HG02970 (cell line): ENCODE data around the gene SRXN1.

ENCODE experiments used
- ATAC-seq: cut with Tn5 transposase; IDR thresholded peaks from one replicate; pipeline ENCODE4 v1.9.1; 2021; ENCODE audit warnings: mild to moderate bottlenecking, moderate library complexity, moderate number of reproducible peaks; ENCODE audit not compliant: unreplicated experiment, low FRiP score

Gene SRXN1

GRCh38 chr20:675453-676314 lies 22.7 kb upstream of the SRXN1 start, which contains the start of gene SCRT2:
Gene SCRT2 (minus strand): TSS chr20:675802. CDS start chr20:675601, 201 bp downstream.
- no peak for ATAC-seq

GRCh38 chr20:675033-675452 lies 22.0 kb upstream of the SRXN1 start:
- no peak for ATAC-seq

- no peak for ATAC-seq
Observed at GRCh38 chr20:673603-674001, 20.6 kb upstream of the SRXN1 start.

- ATAC-seq, result no peak
Observed at GRCh38 chr20:672963-673602, 20.1 kb upstream of the SRXN1 start.

GRCh38 chr20:671252-672030 lies 18.4 kb upstream of the SRXN1 start:
- no peak for ATAC-seq

- no peak for ATAC-seq
Observed at GRCh38 chr20:669573-669972, 16.6 kb upstream of the SRXN1 start.

- no peak for ATAC-seq
Observed at GRCh38 chr20:668638-669037, 15.6 kb upstream of the SRXN1 start.

GRCh38 chr20:668050-668449 lies 15.1 kb upstream of the SRXN1 start:
- no peak for ATAC-seq

- ATAC-seq, result no peak
Observed at GRCh38 chr20:667351-668034, 14.5 kb upstream of the SRXN1 start.

GRCh38 chr20:666877-667276 lies 13.9 kb upstream of the SRXN1 start:
- ATAC-seq, result no peak

- no peak for ATAC-seq
Observed at GRCh38 chr20:665276-665675, 12.3 kb upstream of the SRXN1 start.

- ATAC-seq, result no peak
Observed at GRCh38 chr20:664576-664975, 11.6 kb upstream of the SRXN1 start.

GRCh38 chr20:664151-664550 lies 11.2 kb upstream of the SRXN1 start:
- ATAC-seq, result no peak

- no peak for ATAC-seq
Observed at GRCh38 chr20:663315-664090, 10.5 kb upstream of the SRXN1 start.

GRCh38 chr20:662277-663192 lies 9.5 kb upstream of the SRXN1 start:
- no peak for ATAC-seq

GRCh38 chr20:661474-662270 lies 8.7 kb upstream of the SRXN1 start:
- no peak for ATAC-seq

- no peak for ATAC-seq
Observed at GRCh38 chr20:658731-659291, 5.8 kb upstream of the SRXN1 start.

- no peak for ATAC-seq
Observed at GRCh38 chr20:658202-658601, 5.2 kb upstream of the SRXN1 start.
